A549 (cell line): ENCODE results near the gene PROK2.

Experiments used
- CTCF ChIP-seq: fragments of >200 bp; sonication (Bioruptor Twin); formaldehyde crosslinking; IDR thresholded peaks from 3 replicates; pipeline ENCODE4 v1.5.1; 2016
- MAFK ChIP-seq: fragments of 450-650 bp; IDR thresholded peaks from 2 replicates; pipeline ENCODE4 v1.6.1; 2014; ENCODE audit not compliant: partially characterized antibody
- POLR2A ChIP-seq: IDR thresholded peaks from 2 replicates; pipeline ENCODE4 v1.6.1; 2012; ENCODE audit warnings: mild to moderate bottlenecking, low read length

- TF ChIP-seq MAFK = no peak
- no peak for TF ChIP-seq CTCF
- TF ChIP-seq POLR2A = no peak
Measured at GRCh38 chr3:71742621-71743020, 42.3 kb downstream of the PROK2 start.
